NCI-H1694 (cell line): ENCODE results near the gene DNAJC4.
A peak's percentile ranks its signal among the peaks of the same experiment; 100 is the strongest.

Experiments
- DNase-seq: peaks from one replicate; lab custom pipeline; 2025; lab: John Stamatoyannopoulos, UW

The DNAJC4 gene

GRCh38 chr11:64230171-64230984 is at the start of gene DNAJC4:
Gene DNAJC4, plus strand, starts transcription at chr11:64230548. Its CDS starts 307 bp downstream, at chr11:64230855.
- DNase-seq = peak; percentile 89

GRCh38 chr11:64180891-64181290 is 49.5 kb upstream of the DNAJC4 start:
- no peak for DNase-seq

- DNase-seq = peak; percentile 60
Observed at GRCh38 chr11:64181506-64182411, 48.6 kb upstream of the DNAJC4 start.

DNA sequence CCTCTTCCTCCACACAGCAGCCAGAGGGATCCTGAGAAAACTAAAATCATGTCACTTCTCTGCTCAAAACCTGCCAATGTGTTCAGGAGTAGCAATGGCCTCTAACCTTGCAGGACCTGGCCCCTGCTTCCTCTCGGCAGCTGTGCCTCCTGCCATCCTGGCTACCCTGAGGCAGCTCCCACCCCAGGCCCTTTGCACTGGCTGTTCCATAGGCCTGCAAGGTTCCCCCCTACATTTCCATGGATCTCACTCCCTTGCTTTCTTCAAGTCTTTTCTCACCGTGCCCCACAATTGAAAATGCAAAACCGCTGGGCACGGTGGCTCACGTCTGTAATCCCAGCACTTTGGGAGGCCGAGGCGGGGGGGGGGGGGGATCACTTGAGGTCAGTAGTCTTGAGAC is 46.5 kb upstream of the DNAJC4 start:
- no peak for DNase-seq

DNA sequence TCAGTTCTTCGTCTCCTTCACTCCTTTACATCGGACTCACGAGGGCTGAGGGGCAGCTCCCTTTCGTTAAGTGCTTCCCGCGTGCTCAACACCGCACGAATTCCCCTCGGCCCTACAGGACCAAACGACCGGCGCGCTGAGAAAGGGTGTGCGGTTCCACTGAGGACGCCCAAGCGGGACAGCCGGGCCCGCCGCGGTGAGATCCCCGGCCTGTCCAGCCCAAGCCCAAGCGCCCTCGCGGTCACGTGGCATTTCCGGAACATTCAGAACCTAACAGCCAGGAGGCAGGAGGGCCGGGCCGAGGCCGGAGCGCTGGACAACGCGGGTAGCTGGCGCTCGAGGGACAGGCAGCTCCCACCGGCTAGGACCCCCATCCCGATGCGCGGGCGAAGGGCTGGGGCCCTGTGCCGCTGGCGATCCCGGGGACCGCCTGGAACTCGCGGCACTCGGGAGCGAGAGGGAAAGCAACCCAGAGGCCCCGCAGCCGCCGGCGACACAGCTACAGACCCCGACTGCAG is 45.1 kb upstream of the DNAJC4 start:
- DNase-seq = no peak

GRCh38 chr11:64185693-64186491 is 44.5 kb upstream of the DNAJC4 start, which contains the start of gene STIP1:
Gene STIP1, plus strand, starts transcription at chr11:64186171. Its CDS starts 91 bp downstream, at chr11:64186262.
- DNase-seq = peak; percentile 99

- no peak for DNase-seq
Observed at GRCh38 chr11:64186492-64187165, 43.7 kb upstream of the DNAJC4 start.

DNA sequence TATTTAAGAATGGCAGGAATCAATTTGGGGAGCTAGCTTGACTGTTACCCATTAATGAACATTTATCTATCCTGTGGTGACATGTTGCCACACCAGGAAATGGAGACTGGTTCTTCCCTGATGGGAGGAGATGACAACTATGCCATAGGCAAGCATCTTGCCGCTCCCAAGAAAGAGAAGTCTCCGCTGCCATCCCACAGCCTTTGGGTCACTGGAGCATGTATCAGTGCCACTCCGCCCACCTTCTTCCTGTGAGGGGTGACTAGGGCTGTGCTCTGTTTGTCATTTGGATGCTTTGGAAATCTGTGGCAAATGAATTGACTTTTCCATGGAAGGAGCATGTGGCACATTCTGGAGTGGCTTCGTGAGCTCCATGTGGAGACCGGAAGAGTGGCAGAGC is 37.9 kb upstream of the DNAJC4 start:
- no peak for DNase-seq

DNA sequence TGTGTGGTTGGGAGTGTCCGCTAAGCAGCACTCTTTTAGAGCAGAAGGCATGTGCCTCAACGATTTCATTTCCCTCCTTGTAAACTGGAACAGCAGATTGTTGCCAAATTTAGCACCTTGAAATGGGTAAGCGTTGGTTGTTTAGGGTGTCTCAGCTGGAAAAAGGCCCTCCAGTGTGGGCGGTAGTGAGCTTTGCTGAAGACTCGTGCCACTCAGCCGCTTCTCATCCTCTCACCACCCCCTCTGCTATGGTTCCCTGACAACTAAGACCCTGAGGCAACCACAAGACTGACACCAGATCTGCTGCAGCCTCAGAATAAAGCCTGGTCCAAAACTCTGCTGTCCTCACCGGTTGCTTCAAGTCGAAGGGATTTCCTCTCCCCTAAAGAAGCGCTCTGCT is 33.7 kb upstream of the DNAJC4 start:
- no peak for DNase-seq

GRCh38 chr11:64198511-64198910 is 31.8 kb upstream of the DNAJC4 start:
- DNase-seq = no peak

DNA sequence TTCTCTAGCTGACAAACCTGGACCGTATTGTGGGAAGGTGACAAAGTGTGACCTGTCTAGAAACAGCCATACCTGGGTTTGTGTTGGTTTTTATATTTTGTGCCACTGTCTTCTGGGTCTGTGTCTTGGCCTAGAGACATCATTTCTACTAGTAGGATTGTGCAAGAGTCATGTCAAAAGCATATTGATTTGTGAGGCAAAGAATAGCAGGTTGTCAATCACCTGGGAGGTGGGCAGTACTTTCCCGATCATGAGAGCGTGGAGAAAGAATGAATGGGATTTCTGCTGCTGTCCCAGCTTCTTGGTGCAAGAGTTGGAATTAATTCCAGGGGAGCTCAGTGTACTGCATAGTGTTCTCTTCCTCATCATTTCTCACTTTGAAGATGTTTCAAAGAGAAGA is 28.8 kb upstream of the DNAJC4 start:
- no peak for DNase-seq

DNA sequence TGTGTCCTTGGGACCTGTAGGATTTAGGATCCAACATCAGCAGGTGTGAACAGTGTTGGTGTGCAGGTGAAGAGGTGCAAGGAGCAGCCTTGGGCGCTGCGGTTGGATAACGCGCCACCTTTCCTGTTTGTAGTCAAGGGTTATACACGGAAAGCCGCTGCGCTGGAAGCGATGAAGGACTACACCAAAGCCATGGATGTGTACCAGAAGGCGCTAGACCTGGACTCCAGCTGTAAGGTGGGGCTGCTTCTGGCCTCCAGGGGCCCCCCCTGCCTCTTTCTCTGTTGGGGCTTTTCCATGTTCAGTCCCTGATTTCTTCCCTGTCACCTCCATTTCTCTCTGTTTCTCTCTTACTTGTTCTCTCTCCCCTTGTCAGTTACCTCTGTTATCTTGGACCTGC is 27.4 kb upstream of the DNAJC4 start:
- no peak for DNase-seq

DNA sequence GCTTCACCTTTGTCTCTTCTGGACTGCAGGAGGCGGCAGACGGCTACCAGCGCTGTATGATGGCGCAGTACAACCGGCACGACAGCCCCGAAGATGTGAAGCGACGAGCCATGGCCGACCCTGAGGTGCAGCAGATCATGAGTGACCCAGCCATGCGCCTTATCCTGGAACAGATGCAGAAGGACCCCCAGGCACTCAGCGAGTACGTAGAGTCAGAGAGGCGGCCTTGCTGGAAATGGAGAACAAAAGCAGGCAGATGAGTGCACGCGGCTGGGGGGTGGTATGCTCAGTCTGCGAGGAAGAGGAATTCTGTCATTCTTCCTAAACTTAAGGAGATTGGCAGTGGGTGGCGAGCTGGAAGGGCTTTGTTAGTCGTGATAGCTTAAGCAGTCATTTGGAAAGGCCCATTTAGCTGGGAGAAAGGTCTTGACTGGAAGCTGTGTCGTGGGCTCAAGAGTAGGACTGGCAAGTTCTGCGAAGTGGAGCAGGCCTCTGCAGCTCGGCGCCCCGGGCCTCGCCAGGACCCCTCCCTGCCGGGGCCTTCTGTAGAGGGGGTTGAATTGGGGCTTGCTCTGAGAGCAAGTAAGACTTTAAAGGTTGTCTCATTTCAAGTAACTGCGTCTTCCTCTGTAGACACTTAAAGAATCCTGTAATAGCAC is 26.8 kb upstream of the DNAJC4 start:
- DNase-seq = no peak

DNA sequence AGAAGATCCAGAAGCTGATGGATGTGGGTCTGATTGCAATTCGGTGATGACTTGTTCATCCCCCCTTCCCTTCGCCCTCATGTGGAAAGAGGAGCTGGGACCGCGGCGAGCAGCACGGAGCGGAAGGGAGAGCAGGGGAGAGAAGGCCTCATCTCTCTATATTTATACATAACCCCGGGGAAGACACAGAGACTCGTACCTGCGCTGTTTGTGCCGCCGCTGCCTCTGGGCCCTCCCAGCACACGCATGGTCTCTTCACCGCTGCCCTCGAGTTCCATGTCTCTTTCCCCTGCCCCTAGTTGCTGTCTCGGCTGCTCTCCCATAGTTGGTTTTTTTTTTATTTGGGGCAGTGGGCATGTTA is 26.3 kb upstream of the DNAJC4 start:
- DNase-seq = no peak

DNA sequence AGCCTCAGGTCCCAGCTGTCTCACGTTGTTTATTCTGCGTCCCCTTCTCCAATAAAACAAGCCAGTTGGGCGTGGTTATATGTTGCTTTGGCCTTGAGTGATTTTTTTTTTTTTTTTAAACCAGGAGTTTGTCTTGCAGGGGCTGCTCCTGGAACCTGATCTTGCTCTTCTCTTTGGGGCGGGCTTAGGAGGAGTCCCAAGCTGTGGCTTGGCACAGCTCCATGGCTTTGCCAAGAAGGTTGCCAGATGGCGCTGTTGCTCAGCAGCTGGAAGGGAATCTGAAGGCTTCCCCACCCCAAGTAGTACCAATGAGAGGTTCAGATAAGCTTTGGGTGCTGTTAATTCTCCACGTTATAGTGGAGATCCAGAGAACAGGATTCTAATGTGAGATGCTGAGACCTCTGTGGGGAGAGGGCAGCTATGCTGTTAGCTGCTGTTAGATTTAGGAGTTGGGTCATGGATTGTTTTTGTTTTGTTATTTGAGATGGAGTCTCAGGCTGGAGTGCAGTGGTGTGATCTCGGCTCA is 25.8 kb upstream of the DNAJC4 start:
- DNase-seq = peak; percentile 73

- DNase-seq = no peak
Observed at GRCh38 chr11:64206457-64207255, 23.7 kb upstream of the DNAJC4 start, which contains the start of gene FERMT3. Gene FERMT3, plus strand, starts transcription at chr11:64206721. Its CDS starts 644 bp downstream, at chr11:64207365.

GRCh38 chr11:64207256-64208085 is 22.9 kb upstream of the DNAJC4 start:
- DNase-seq = no peak

- no peak for DNase-seq
Observed at GRCh38 chr11:64208086-64208795, 22.1 kb upstream of the DNAJC4 start.
